ENCODE data around the gene OR13C8. TPM values are rescaled to one million over a fixed set of nuclear protein-coding genes. Genes with fewer than 3 reads are reported as not detected.

OR13C8 gene
- total RNA-seq, 1 donor from 2014 or later, result not detected

- no peak for TF ChIP-seq CTCF (IDR thresholded peaks at IDR 0.05)
- no peak for TF ChIP-seq EZH2 (IDR thresholded peaks at IDR 0.05)
- TF ChIP-seq EZH2phosphoT487 (IDR thresholded peaks at IDR 0.05), result no peak
- H3K4me2 ChIP-seq, result no peak overlapping the region
- no peaks in the 10 kb centered on the region for H3F3A ChIP-seq (ENCODE audit: low read depth)
- H3K4me1 ChIP-seq, result no peaks in the 10 kb centered on the region
- no peak overlapping the region for H3K4me3 Mint-ChIP-seq
- no peak for DNase-seq (ENCODE audit: low spot score)
- no peak overlapping the region for H2AFZ ChIP-seq (replicated peaks)
- no peak overlapping the region for H3K27ac Mint-ChIP-seq
- no peaks in the 10 kb centered on the region for H3K36me3 ChIP-seq
- H4K20me1 ChIP-seq (ENCODE audit: low read depth), result no peaks in the 10 kb centered on the region
- no peaks in the 10 kb centered on the region for H3K27me3 ChIP-seq
- no peak overlapping the region for H3K27ac ChIP-seq
- H3K9me3 Mint-ChIP-seq, result peaks cover 15% of the 10 kb centered on the region
- H3K9me3 ChIP-seq (ENCODE audit: low read depth), result no peaks in the 10 kb centered on the region
- H3K4me3 ChIP-seq, result no peak overlapping the region
- H3K27me3 Mint-ChIP-seq (ENCODE audit: insufficient read depth, low read depth), result peaks cover 2% of the 10 kb centered on the region
- no peaks in the 10 kb centered on the region for H3K79me2 ChIP-seq (ENCODE audit: low read depth)
- H3K36me3 Mint-ChIP-seq, result no peaks in the 10 kb centered on the region
- H3K4me1 Mint-ChIP-seq, result no peaks in the 10 kb centered on the region
- H3K9ac ChIP-seq, result no peak overlapping the region
These were observed 13.4 kb upstream of the OR13C8 start for GRCh38 chr9:104555521-104555920.

GRCh38 chr9:104556830-104557634 lies 11.9 kb upstream of the OR13C8 start:
- Histone ChIP-seq H2AFZ (replicated peaks) (no peak overlapping the region), H4K20me1 (ENCODE audit: low read depth) (no peaks in the 10 kb centered on the region), H3K36me3 (no peaks in the 10 kb centered on the region), H3K79me2 (ENCODE audit: low read depth) (no peaks in the 10 kb centered on the region), H3K4me1 (no peaks in the 10 kb centered on the region), H3K9me3 (ENCODE audit: low read depth) (no peaks in the 10 kb centered on the region), H3K27me3 (no peaks in the 10 kb centered on the region), H3K4me2 (no peak overlapping the region), H3K27ac (no peak overlapping the region), H3K4me3 (no peak overlapping the region), H3F3A (ENCODE audit: low read depth) (no peaks in the 10 kb centered on the region), H3K9ac (no peak overlapping the region)
- no peaks in the 10 kb centered on the region for H3K36me3 Mint-ChIP-seq
- H3K4me3 Mint-ChIP-seq, result no peak overlapping the region
- no peak for DNase-seq (ENCODE audit: low spot score)
- H3K9me3 Mint-ChIP-seq, result peaks cover 15% of the 10 kb centered on the region
- no peaks in the 10 kb centered on the region for H3K4me1 Mint-ChIP-seq
- no peak overlapping the region for H3K27ac Mint-ChIP-seq
- H3K27me3 Mint-ChIP-seq (ENCODE audit: insufficient read depth, low read depth), result peaks cover 2% of the 10 kb centered on the region
- no peak for TF ChIP-seq CTCF (IDR thresholded peaks at IDR 0.05)
- no peak for TF ChIP-seq EZH2 (IDR thresholded peaks at IDR 0.05)
- no peak for TF ChIP-seq EZH2phosphoT487 (IDR thresholded peaks at IDR 0.05)

GRCh38 chr9:104564358-104564757 lies 4.6 kb upstream of the OR13C8 start:
- H3K4me2 ChIP-seq, result no peak overlapping the region
- TF ChIP-seq EZH2 (IDR thresholded peaks at IDR 0.05) (no peak), CTCF (IDR thresholded peaks at IDR 0.05) (no peak), EZH2phosphoT487 (IDR thresholded peaks at IDR 0.05) (no peak)
- Mint-ChIP-seq H3K4me3 (no peak overlapping the region), H3K36me3 (no peaks in the 10 kb centered on the region), H3K27ac (no peak overlapping the region), H3K4me1 (no peaks in the 10 kb centered on the region), H3K27me3 (ENCODE audit: insufficient read depth, low read depth) (peaks cover 2% of the 10 kb centered on the region), H3K9me3 (peaks cover 1% of the 10 kb centered on the region)
- no peaks in the 10 kb centered on the region for H3K27me3 ChIP-seq
- DNase-seq (ENCODE audit: low spot score), result no peak
- H3K4me1 ChIP-seq, result no peaks in the 10 kb centered on the region
- H3K27ac ChIP-seq, result no peak overlapping the region
- H3K9ac ChIP-seq, result no peak overlapping the region
- H3F3A ChIP-seq (ENCODE audit: low read depth), result no peaks in the 10 kb centered on the region
- H3K9me3 ChIP-seq (ENCODE audit: low read depth), result no peaks in the 10 kb centered on the region
- H3K36me3 ChIP-seq, result no peaks in the 10 kb centered on the region
- no peaks in the 10 kb centered on the region for H4K20me1 ChIP-seq (ENCODE audit: low read depth)
- no peaks in the 10 kb centered on the region for H3K79me2 ChIP-seq (ENCODE audit: low read depth)
- H2AFZ ChIP-seq (replicated peaks), result peak overlapping the region; percentile 37
- no peak overlapping the region for H3K4me3 ChIP-seq
